Heart right ventricle (tissue), 16 donors: ENCODE data around the gene RAPGEF2. TPM values are rescaled to one million over a fixed set of nuclear protein-coding genes. Genes with fewer than 3 reads are reported as not detected.

Source experiments
- ATAC-seq, 8 donors: fragments of 200-7000 bp; cut with Tn5 transposase; one replicate each; pipeline ENCODE4 v1.9.1; 2020; ENCODE audit warnings: mild to moderate bottlenecking in 8 of 8, moderate library complexity in 8 of 8, moderate number of reproducible peaks in 1 of 8
- DNase-seq, 2 donors: peaks; one replicate each; pipeline ENCODE4 v3.0.0-alpha.2; 2020
- H3K27ac ChIP-seq, 10 donors: fragments of 200-600 bp; sonication (generic) in 2 of 10; one replicate each; pipeline versions ENCODE4 v1.5.0 to v1.8.0; 2020 to 2022; ENCODE audit warnings: mild to moderate bottlenecking in 3 of 10
- H3K27me3 ChIP-seq, 7 donors: fragments of 200-600 bp; one replicate each; pipeline ENCODE4 v1.8.0; 2021 to 2022; ENCODE audit warnings: mild to moderate bottlenecking in 2 of 7
- H3K36me3 ChIP-seq, 9 donors: fragments of 200-600 bp; sonication (generic) in 1 of 9; one replicate each; pipeline versions ENCODE4 v1.5.0 to v1.8.0; 2020 to 2022; ENCODE audit warnings: mild to moderate bottlenecking in 2 of 9
- H3K4me1 ChIP-seq, 9 donors: fragments of 200-600 bp; sonication (generic) in 1 of 9; one replicate each; pipeline versions ENCODE4 v1.5.0 to v1.8.0; 2020 to 2022; ENCODE audit warnings: mild to moderate bottlenecking in 4 of 9
- H3K4me3 ChIP-seq, 10 donors: fragments of 200-600 bp; sonication (generic) in 2 of 10; one replicate each; pipeline versions ENCODE4 v1.5.0 to v1.8.0; 2020 to 2022; ENCODE audit warnings: mild to moderate bottlenecking in 7 of 10, moderate library complexity in 2 of 10
- H3K9me3 ChIP-seq, 11 donors: fragments of 200-600 bp in 10 of 11; sonication (generic) in 2 of 11; one replicate each; pipeline versions ENCODE4 v1.5.0 to v1.8.0; 2013 to 2022; ENCODE audit warnings: mild to moderate bottlenecking in 2 of 11, control low read depth in 1 of 11, moderate library complexity in 1 of 11
- CTCF ChIP-seq, 9 donors: fragments of 200-600 bp; sonication (generic) in 2 of 9; IDR thresholded peaks; one replicate each; pipeline versions ENCODE4 v1.5.0 to v1.8.0; 2021 to 2022; ENCODE audit warnings: antibody characterized with exemption in 9 of 9, mild to moderate bottlenecking in 5 of 9, moderate library complexity in 1 of 9
- WGBS, 2 donors: extraction: QIAGEN DNeasy Blood & Tissue Kit; methylation state at CpG; one replicate each; pipeline ENCODE4 v1.1.7; 2013; ENCODE audit warnings: inconsistent platforms in 1 of 2; 5-methylcytosine and 5-hydroxymethylcytosine counted together
- intact Hi-C, 10 donors: fragments of 100-400 bp; cut with DNase I; formaldehyde crosslinking; loops; one replicate each; pipeline versions ENCODE4 v1.11.1 to v1.14.2; 2022
- polyA plus RNA-seq, 2 donors: library from polyadenylated mRNA; stranded (reverse); fragments of 200-250 nt; gene quantifications; one replicate each; pipeline ENCODE4 v1.2.3, GENCODE V29; 2013
- total RNA-seq, 10 donors: library from RNA; stranded (reverse); fragmentation: NEBNext Ultra II Directional in 3 of 10; extraction: Animal tissue kit (Norgen Biotek cat#: 25700) in 3 of 10; gene quantifications; one replicate each; pipeline versions ENCODE4 v1.2.1 to v1.2.4, GENCODE V29; 2021 to 2023
- donor health status: Arrhythmogenic right ventricular cardiomyopathy.
- donor health status: ischemic (EF 13 %, LVEDD 7.1; RV severe dilation, severe dysfunction).
- donor health status: healthy with polysubstance abuse.
- donor health status: DM: no; HTN: yes; CAD: no.
- donor health status: DM: no; HTN: no; CAD: no.
- donor health status: ischemic (EF 25% LVEDD 6.9; RV normal size, moderate dysfunction).
- donor health status: ischemic (EF 25% LVEDD 5.7; RV mildly dilated, moderate dysfunction).
- donor health status: healthy.
- donor health status: DM: yes; HTN: yes; CAD: no.
- donor health status: Ischemic cardiomyopathy.
- donor health status: ischemic (EF 35%, LVEDD 5.7; RV mildly dilated, moderate dysfunction).
- donor health status: nonischemic (EF 11% LVEDD 7.7; RV severe dilation, severe dysfunction).
- donor health status: DM: yes; HTN: yes; CAD: no.
- donor health status: PGD.
- donor health status: ischemic (EF 29% LVEDD 5.4; RV normal size, mild dysfunction).
- donor health status: nonischemic (EF 23%, LVEDD 6.1; RV moderate dilation, normal function).

The RAPGEF2 gene
- total and polyA plus RNA-seq, 12 donors: 9.2 to 68.8 (median 53.7) TPM

DNA sequence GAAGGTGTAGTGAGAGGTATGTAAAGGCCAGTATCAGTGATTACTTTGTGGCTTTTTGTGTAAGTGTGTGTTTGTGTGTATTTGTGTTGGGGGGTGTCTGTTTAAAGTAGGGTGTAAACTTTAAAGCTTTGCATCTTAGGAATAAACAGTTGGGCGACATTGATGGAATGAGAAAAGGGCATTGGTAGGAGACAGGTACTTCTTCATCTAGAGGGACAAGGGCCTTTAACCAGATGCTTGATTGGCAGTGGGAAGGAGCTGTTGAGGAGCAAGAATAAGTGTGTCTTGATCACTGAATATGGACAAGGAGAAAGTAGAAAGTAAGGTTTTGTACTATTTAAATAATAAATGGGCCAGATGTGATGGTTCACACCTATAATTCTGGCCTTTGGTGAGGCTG, 48.8 kb downstream of the RAPGEF2 start:
- no peak for TF ChIP-seq CTCF (IDR thresholded peaks at IDR 0.05)
- DNase-seq: no peak
- Histone ChIP-seq H3K36me3 (no peaks in the 10 kb centered on the region), H3K4me3 (no peak overlapping the region), H3K27ac (no peak overlapping the region), H3K9me3 (no peaks in the 10 kb centered on the region), H3K4me1 (peaks cover 9 to 100% (median 55%) of the 10 kb centered on the region in 9 donors), H3K27me3 (no peaks in the 10 kb centered on the region)
- 93 to 100% methylated on average over 1 of the region's 1 CpG for WGBS, 2 donors
- no peak for ATAC-seq
- intact Hi-C loops: no loop called here

DNA sequence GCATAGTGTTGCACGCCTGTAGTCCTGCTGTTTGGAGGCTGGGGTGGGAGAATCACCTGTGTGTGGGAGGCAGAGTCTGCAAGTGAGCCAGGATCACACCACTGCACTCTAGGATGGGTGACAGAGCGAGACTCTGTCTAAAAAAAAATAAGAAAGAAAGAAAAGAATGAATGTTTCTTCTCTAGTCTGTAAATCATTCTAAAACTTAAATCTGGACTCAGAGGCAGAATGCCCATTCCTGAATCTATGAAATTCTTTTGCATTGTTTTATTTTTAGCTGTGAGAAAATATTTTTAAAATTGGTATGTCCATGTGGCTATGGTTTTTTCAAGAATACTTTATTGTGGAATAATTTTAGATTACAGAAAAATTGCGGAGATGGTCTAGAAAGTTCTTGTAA, 49.3 kb downstream of the RAPGEF2 start:
- DNase-seq (no peak), ATAC-seq (no peak)
- intact Hi-C loops: no loop called here
- no peak for TF ChIP-seq CTCF (IDR thresholded peaks at IDR 0.05)
- H3K4me3 ChIP-seq: no peak overlapping the region
- H3K4me1 ChIP-seq: peaks cover 9 to 100% (median 50%) of the 10 kb centered on the region in 9 donors
- H3K27ac ChIP-seq: no peak overlapping the region
- WGBS, 2 donors: 97 to 99% methylated on average over 3 of the region's 3 CpGs
- no peaks in the 10 kb centered on the region for H3K27me3 ChIP-seq
- no peaks in the 10 kb centered on the region for H3K36me3 ChIP-seq
- no peaks in the 10 kb centered on the region for H3K9me3 ChIP-seq

- ATAC-seq: no peak
- H3K27ac ChIP-seq: no peak overlapping the region
- peaks cover 9 to 100% (median 52%) of the 10 kb centered on the region in 9 donors for H3K4me1 ChIP-seq
- DNase-seq: no peak
- no peak overlapping the region for H3K4me3 ChIP-seq
- no peaks in the 10 kb centered on the region for H3K27me3 ChIP-seq
- WGBS, 2 donors: 73 to 75% methylated on average over 4 of the region's 4 CpGs
- no peaks in the 10 kb centered on the region for H3K9me3 ChIP-seq
- no peak for TF ChIP-seq CTCF (IDR thresholded peaks at IDR 0.05)
- no peaks in the 10 kb centered on the region for H3K36me3 ChIP-seq
- intact Hi-C loops: no loop called here
Observed at GRCh38 chr4:159153669-159154068, 50.8 kb downstream of the RAPGEF2 start.

GRCh38 chr4:159155119-159155518, 52.2 kb downstream of the RAPGEF2 start:
- H3K4me3 ChIP-seq: no peak overlapping the region
- peak overlapping the region in 1 of 10 donors; percentile 15 for H3K27ac ChIP-seq
- DNase-seq: no peak
- TF ChIP-seq CTCF (IDR thresholded peaks at IDR 0.05): no peak
- intact Hi-C loops: loop anchor here in 1 of 10 donors (5.0 kb wide), 1 partner anchor 33 kb away; no protein-coding TSS in a partner anchor
- H3K27me3 ChIP-seq: no peaks in the 10 kb centered on the region
- H3K36me3 ChIP-seq: no peaks in the 10 kb centered on the region
- 63 to 64% methylated on average over 4 of the region's 4 CpGs for WGBS, 2 donors
- peaks cover 9 to 100% (median 55%) of the 10 kb centered on the region in 9 donors for H3K4me1 ChIP-seq
- H3K9me3 ChIP-seq: no peaks in the 10 kb centered on the region
- no peak for ATAC-seq
